Esophagus squamous epithelium (tissue), 4 donors: ENCODE results near the gene NAP1L4.

Experiments used
- CTCF ChIP-seq, 6 experiments: fragments of 450-650 bp in 4 of 6; fragments of 200-600 bp in 2 of 6; sonication (generic) in 2 of 6; IDR thresholded peaks; one replicate each; pipeline ENCODE4 v1.5.1; 2016 to 2019; ENCODE audit warnings: antibody characterized with exemption in 6 of 6, mild to moderate bottlenecking in 4 of 6, moderate library complexity in 4 of 6
- POLR2A ChIP-seq, 4 donors: fragments of 450-650 bp; IDR thresholded peaks; one replicate each; pipeline ENCODE4 v1.6.1; 2017; ENCODE audit warnings: antibody characterized with exemption in 4 of 4, mild to moderate bottlenecking in 4 of 4, moderate library complexity in 3 of 4

- TF ChIP-seq CTCF (IDR thresholded peaks at IDR 0.05) (no peak), POLR2A (IDR thresholded peaks at IDR 0.05) (no peak)
These were observed 42.2 kb downstream of the NAP1L4 start for GRCh38 chr11:2949920-2950319.
